Natural killer cell (primary cell): ENCODE data around the gene CLSTN2. TPM values are rescaled to one million over a fixed set of nuclear protein-coding genes. Genes with fewer than 3 reads are reported as not detected.

Experiments
- ATAC-seq, 3 donors: fragments of 150-1000 bp in 2 of 3; fragments of 200-7000 bp in 1 of 3; cut with Tn5 transposase; 1 replicate in 1 of 3; 2 replicates in 2 of 3; pipeline ENCODE4 v1.10.0; 2021; ENCODE audit warnings: mild to moderate bottlenecking in 2 of 3, moderate library complexity in 2 of 3
- DNase-seq, 2 donors: peaks; one replicate each; pipeline versions ENCODE4 v3.0.0 to v3.0.0-alpha.2; 2013 to 2021; ENCODE audit warnings: mixed read lengths in 1 of 2
- H3K27ac ChIP-seq: one replicate; pipeline ENCODE4 v1.5.1; 2013; ENCODE audit warnings: mild to moderate bottlenecking, low read length
- H3K27me3 ChIP-seq: one replicate; pipeline ENCODE4 v1.6.1; 2013; ENCODE audit warnings: low read length; ENCODE audit not compliant: control insufficient read depth, insufficient read depth
- H3K36me3 ChIP-seq: one replicate; pipeline ENCODE4 v1.6.1; 2013; ENCODE audit warnings: low read length; ENCODE audit not compliant: control insufficient read depth, insufficient read depth
- H3K4me1 ChIP-seq: one replicate; pipeline ENCODE4 v1.6.1; 2013; ENCODE audit warnings: low read length; ENCODE audit not compliant: control insufficient read depth, insufficient read depth
- H3K4me3 ChIP-seq: one replicate; pipeline ENCODE4 v1.5.1; 2013; ENCODE audit warnings: low read length
- H3K9me3 ChIP-seq: one replicate; pipeline ENCODE4 v1.6.1; 2013; ENCODE audit warnings: low read length; ENCODE audit not compliant: control insufficient read depth, insufficient read depth
- H3K27ac Mint-ChIP-seq, 2 donors: one replicate each; pipeline ENCODE4 v1.8.0; 2022; ENCODE audit warnings: mild to moderate bottlenecking in 2 of 2, mixed read lengths in 2 of 2, moderate library complexity in 1 of 2
- H3K27me3 Mint-ChIP-seq, 2 donors: one replicate each; pipeline ENCODE4 v1.8.0; 2022; ENCODE audit warnings: low read depth in 2 of 2, mixed read lengths in 2 of 2
- H3K36me3 Mint-ChIP-seq: one replicate; pipeline ENCODE4 v1.8.0; 2022; ENCODE audit warnings: mixed read lengths
- H3K4me1 Mint-ChIP-seq, 2 donors: one replicate each; pipeline ENCODE4 v1.8.0; 2022; ENCODE audit warnings: mixed read lengths in 2 of 2
- H3K4me3 Mint-ChIP-seq: one replicate; pipeline ENCODE4 v1.8.0; 2022; ENCODE audit warnings: mild to moderate bottlenecking, moderate library complexity, mixed read lengths
- H3K9me3 Mint-ChIP-seq, 2 donors: one replicate each; pipeline ENCODE4 v1.8.0; 2022; ENCODE audit warnings: mixed read lengths in 2 of 2
- CTCF ChIP-seq: fragments of 200-600 bp; IDR thresholded peaks from one replicate; pipeline ENCODE4 v1.8.0; 2022; ENCODE audit warnings: antibody characterized with exemption
- WGBS: methylation state at CpG from one replicate; pipeline ENCODE4 v1.1.7; 2013; ENCODE audit warnings: missing lambda C conversion rate; ENCODE audit not compliant: insufficient coverage; 5-methylcytosine and 5-hydroxymethylcytosine counted together
- intact Hi-C: fragments of 100-400 bp; cut with micrococcal nuclease; formaldehyde crosslinking; loops from one replicate; pipeline ENCODE4 v1.14.2; 2022
- total RNA-seq, 4 donors: library from RNA; stranded (reverse); fragments of 120-200 nt in 1 of 4; gene quantifications; one replicate each; pipeline versions ENCODE4 v1.2.3 to v1.2.4, GENCODE V29; 2013 to 2022

Gene CLSTN2
- total RNA-seq, 3 donors from 2014 or later (not counting 1 experiment from before 2014, with no cell fraction given) = 0.05 TPM; not detected in 2

GRCh38 chr3:140384876-140385275 lies 449.9 kb downstream of the CLSTN2 start:
- H3K4me3 Mint-ChIP-seq = no peak overlapping the region
- no peaks in the 10 kb centered on the region for H3K4me1 ChIP-seq
- no peaks in the 10 kb centered on the region for H3K36me3 ChIP-seq
- no peaks in the 10 kb centered on the region for H3K9me3 ChIP-seq
- no peaks in the 10 kb centered on the region for H3K9me3 Mint-ChIP-seq
- H3K27me3 Mint-ChIP-seq = peaks cover 0 to 3% of the 10 kb centered on the region in 2 donors
- no peak for TF ChIP-seq CTCF
- no peak overlapping the region for H3K27ac Mint-ChIP-seq
- intact Hi-C loops = no loop called here
- DNase-seq (no peak), ATAC-seq (no peak)
- no peak overlapping the region for H3K4me3 ChIP-seq
- H3K36me3 Mint-ChIP-seq = no peaks in the 10 kb centered on the region
- H3K4me1 Mint-ChIP-seq = no peaks in the 10 kb centered on the region
- H3K27me3 ChIP-seq = no peaks in the 10 kb centered on the region
- no peak overlapping the region for H3K27ac ChIP-seq
- WGBS = 81% methylated on average over 1 of the region's 1 CpG

GRCh38 chr3:140386357-140387100 lies 451.5 kb downstream of the CLSTN2 start:
- no peak overlapping the region for H3K4me3 ChIP-seq
- no peak for DNase-seq

GRCh38 chr3:140387244-140387643 lies 452.3 kb downstream of the CLSTN2 start:
- Mint-ChIP-seq H3K27me3 (peaks cover 3 to 12% of the 10 kb centered on the region in 2 donors), H3K27ac (no peak overlapping the region), H3K4me3 (no peak overlapping the region), H3K36me3 (no peaks in the 10 kb centered on the region), H3K9me3 (no peaks in the 10 kb centered on the region), H3K4me1 (no peaks in the 10 kb centered on the region)
- H3K27me3 ChIP-seq = no peaks in the 10 kb centered on the region
- H3K36me3 ChIP-seq = no peaks in the 10 kb centered on the region
- H3K4me1 ChIP-seq = no peaks in the 10 kb centered on the region
- 100% methylated on average over 1 of the region's 2 CpGs for whole genome bisulfite sequencing
- DNase-seq = no peak
- H3K27ac ChIP-seq = no peak overlapping the region
- no peak for TF ChIP-seq CTCF
- no peak for ATAC-seq
- no peak overlapping the region for H3K4me3 ChIP-seq
- intact Hi-C loops = no loop called here
- H3K9me3 ChIP-seq = no peaks in the 10 kb centered on the region

More at GRCh38 chr3:140386357-140387100, 451.5 kb downstream of the CLSTN2 start:
- ATAC-seq = no peak
- intact Hi-C loops = no loop called here
- H3K9me3 ChIP-seq = no peaks in the 10 kb centered on the region
- no peak for TF ChIP-seq CTCF
- H3K27me3 ChIP-seq = no peaks in the 10 kb centered on the region
- no peaks in the 10 kb centered on the region for H3K9me3 Mint-ChIP-seq
- no peaks in the 10 kb centered on the region for H3K36me3 ChIP-seq
- H3K27ac ChIP-seq = no peak overlapping the region
- no peak overlapping the region for H3K4me3 Mint-ChIP-seq
- WGBS = 59% methylated on average over 5 of the region's 6 CpGs
- H3K27ac Mint-ChIP-seq = no peak overlapping the region
- no peaks in the 10 kb centered on the region for H3K4me1 Mint-ChIP-seq
- peaks cover 3 to 12% of the 10 kb centered on the region in 2 donors for H3K27me3 Mint-ChIP-seq
- H3K4me1 ChIP-seq = no peaks in the 10 kb centered on the region
- no peaks in the 10 kb centered on the region for H3K36me3 Mint-ChIP-seq
